SK-N-SH (cell line): ENCODE data around the gene PPIF. TPM values are rescaled to one million over a fixed set of nuclear protein-coding genes. Genes with fewer than 3 reads are reported as not detected.

Source experiments
- CTCF ChIA-PET: fragments of 300-600, 350-600 bp; formaldehyde crosslinking; extraction: SDS; loops from one replicate; lab custom pipeline; 2021; lab: Yijun Ruan, JAX
- POLR2A ChIA-PET: fragments of 350-600 bp; sonication (Branson Sonifier 250); formaldehyde crosslinking; extraction: SDS; loops from one replicate; lab custom pipeline; 2020; ENCODE audit warnings: antibody characterized with exemption, inconsistent platforms; lab: Yijun Ruan, JAX
- DNase-seq: peaks from one replicate; pipeline ENCODE4 v3.0.0; 2012
- H2AFZ ChIP-seq: fragments of 200-600 bp; sonication (generic); 2 replicates; pipeline ENCODE4 v1.8.1; 2016; ENCODE audit warnings: antibody characterized with exemption, mild to moderate bottlenecking, low read depth
- H3F3A ChIP-seq: fragments of 200-600 bp; sonication (generic); replicated peaks from 2 replicates; pipeline ENCODE3; 2016; ENCODE audit warnings: antibody characterized with exemption, mild to moderate bottlenecking; ENCODE audit not compliant: insufficient read depth
- H3K27ac ChIP-seq, 2 experiments: fragments of 200-500 bp in 1 of 2; fragments of 200-600 bp in 1 of 2; sonication (Bioruptor generic) in 1 of 2; sonication (generic), shearing (Covaris generic) in 1 of 2; 2 replicates each; pipeline versions ENCODE4 v1.5.1 to v1.6.1; 2014 to 2016; ENCODE audit warnings: low read depth in 2 of 2, inconsistent platforms in 1 of 2, low read length in 1 of 2, mild to moderate bottlenecking in 1 of 2, mixed read lengths in 1 of 2
- H3K27me3 ChIP-seq: fragments of 200-600 bp; sonication (generic), shearing (Covaris generic); 2 replicates; pipeline ENCODE4 v1.6.1; 2016; ENCODE audit warnings: mixed run types; ENCODE audit not compliant: insufficient read depth
- H3K36me3 ChIP-seq, 2 experiments: fragments of 200-500 bp in 1 of 2; fragments of 200-600 bp in 1 of 2; sonication (Bioruptor generic) in 1 of 2; sonication (generic) in 1 of 2; replicated peaks in 1 of 2; 2 replicates each; pipeline versions ENCODE3 to v1.5.1; 2014 to 2016; ENCODE audit warnings: low read length in 1 of 2, mild to moderate bottlenecking in 1 of 2; ENCODE audit not compliant: insufficient read depth in 2 of 2, control insufficient read depth in 1 of 2
- H3K4me1 ChIP-seq, 2 experiments: fragments of 200-500 bp in 1 of 2; fragments of 200-600 bp in 1 of 2; sonication (Bioruptor generic) in 1 of 2; sonication (generic), shearing (Covaris generic) in 1 of 2; 2 replicates each; pipeline versions ENCODE4 v1.5.1 to v1.6.1; 2014 to 2016; ENCODE audit warnings: low read depth in 1 of 2, low read length in 1 of 2, mixed run types in 1 of 2; ENCODE audit not compliant: insufficient read depth in 2 of 2, control insufficient read depth in 1 of 2
- H3K4me2 ChIP-seq: fragments of 200-600 bp; sonication (generic), shearing (Covaris generic); 2 replicates; pipeline ENCODE4 v1.6.1; 2017; ENCODE audit warnings: mixed run types
- H3K4me3 ChIP-seq, 2 experiments: fragments of 200-500 bp in 1 of 2; fragments of 200-600 bp in 1 of 2; sonication (Bioruptor generic) in 1 of 2; sonication (generic), shearing (Covaris generic) in 1 of 2; 2 replicates each; pipeline versions ENCODE4 v1.5.1 to v1.8.1; 2014 to 2016; ENCODE audit warnings: low read depth in 2 of 2, inconsistent platforms in 1 of 2, low read length in 1 of 2, mild to moderate bottlenecking in 1 of 2, mixed read lengths in 1 of 2, moderate library complexity in 1 of 2
- H3K79me2 ChIP-seq: fragments of 200-600 bp; sonication (generic); 2 replicates; pipeline ENCODE4 v1.8.1; 2017; ENCODE audit warnings: mild to moderate bottlenecking; ENCODE audit not compliant: insufficient read depth
- H3K9ac ChIP-seq: fragments of 200-600 bp; sonication (generic); 2 replicates; pipeline ENCODE4 v1.6.1; 2017; ENCODE audit warnings: mixed run types
- H3K9me2 ChIP-seq: fragments of 200-600 bp; sonication (generic); 2 replicates; pipeline ENCODE4 v1.6.1; 2017; ENCODE audit warnings: mixed run types
- H3K9me3 ChIP-seq: fragments of 200-600 bp; sonication (generic); 2 replicates; pipeline ENCODE4 v1.6.1; 2017; ENCODE audit warnings: mixed run types, mild to moderate bottlenecking, moderate library complexity
- H4K20me1 ChIP-seq: fragments of 200-600 bp; sonication (generic); 2 replicates; pipeline ENCODE4 v1.6.1; 2017; ENCODE audit warnings: mild to moderate bottlenecking, mixed run types; ENCODE audit not compliant: insufficient read depth
- EZH2phosphoT487 ChIP-seq: fragments of 200-600 bp; sonication (generic); IDR thresholded peaks from 2 replicates; pipeline ENCODE4 v1.6.1; 2017; ENCODE audit warnings: low read depth, mixed run types, mild to moderate bottlenecking, antibody characterized with exemption, moderate library complexity, borderline replicate concordance
- FOSL2 ChIP-seq: IDR thresholded peaks from 2 replicates; pipeline ENCODE4 v1.4.0; 2012; ENCODE audit warnings: low read depth, mild to moderate bottlenecking, moderate library complexity, borderline replicate concordance
- GABPA ChIP-seq: IDR thresholded peaks from 2 replicates; pipeline ENCODE4 v1.4.0; 2012; ENCODE audit warnings: low read depth, mild to moderate bottlenecking
- GATA2 ChIP-seq: sonication (generic); formaldehyde crosslinking; IDR thresholded peaks from 2 replicates; pipeline ENCODE4 v1.5.0; 2020; ENCODE audit warnings: mild to moderate bottlenecking, missing genetic modification reagents
- MXI1 ChIP-seq: IDR thresholded peaks from 2 replicates; pipeline ENCODE4 v1.6.1; 2012; ENCODE audit warnings: mild to moderate bottlenecking, low read depth, low read length, improper control_type of control experiment
- NRF1 ChIP-seq: IDR thresholded peaks from 2 replicates; pipeline ENCODE4 v1.6.1; 2012; ENCODE audit warnings: low read depth, mild to moderate bottlenecking, low read length
- SIN3A ChIP-seq: IDR thresholded peaks from 2 replicates; pipeline ENCODE4 v1.6.1; 2012; ENCODE audit warnings: low read depth, mild to moderate bottlenecking, low read length, moderate library complexity, borderline replicate concordance
- TCF12 ChIP-seq: IDR thresholded peaks from 2 replicates; pipeline ENCODE4 v1.4.0; 2012
- YY1 ChIP-seq: IDR thresholded peaks from 2 replicates; pipeline ENCODE4 v1.4.0; 2012; ENCODE audit warnings: low read depth, mild to moderate bottlenecking
- WGBS: methylation state at CpG from one replicate; pipeline ENCODE4 v1.1.6; 2017; ENCODE audit warnings: low lambda C conversion rate; 5-methylcytosine and 5-hydroxymethylcytosine counted together
- polyA plus RNA-seq, 3 experiments: library from polyadenylated mRNA; depleted of rRNA; stranded (reverse); fragments of >200 nt; gene quantifications; 2 replicates each; pipeline ENCODE4 v1.2.3, GENCODE V29; 2012
- TF ChIP-seq, protein P1 (sequence below): fragments of 200-600 bp; sonication (generic); IDR thresholded peaks from 2 replicates; pipeline ENCODE4 v1.6.1; 2017; ENCODE audit warnings: antibody characterized with exemption, mild to moderate bottlenecking, moderate library complexity
- TF ChIP-seq, protein P2 (sequence below): IDR thresholded peaks from 2 replicates; pipeline ENCODE4 v1.4.0; 2012; ENCODE audit warnings: low read depth, borderline replicate concordance
- TF ChIP-seq, protein P3 (sequence below): IDR thresholded peaks from 2 replicates; pipeline ENCODE4 v1.4.0; 2012; ENCODE audit warnings: low read depth
- TF ChIP-seq, protein P4 (sequence below): fragments of 150-350 bp; IDR thresholded peaks from 2 replicates; pipeline ENCODE4 v1.6.1; 2017; ENCODE audit warnings: antibody characterized with exemption, low read length, low read depth, borderline replicate concordance

PPIF gene
- polyA plus RNA-seq, 1 of the 3 experiments (the other 2 are of a cell fraction): 85.9 TPM

DNA sequence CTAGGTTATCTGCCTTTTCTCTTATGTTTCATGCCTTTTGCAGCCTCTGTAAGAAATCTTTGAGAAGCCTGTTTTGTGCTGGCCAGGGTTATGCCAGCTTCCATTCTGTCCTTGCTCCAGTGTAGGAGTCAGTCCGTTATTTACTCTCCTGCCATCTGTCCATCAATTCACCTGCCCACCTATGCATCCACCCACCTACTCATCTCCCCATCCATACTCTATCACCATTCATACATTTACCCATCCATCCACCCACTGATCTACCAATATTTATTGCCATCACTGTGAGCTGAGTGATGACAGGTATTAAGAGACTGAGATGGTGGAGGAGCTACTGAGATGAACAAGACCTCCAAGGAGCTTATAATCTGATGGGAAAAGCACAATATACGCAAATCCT, 12.7 kb upstream of the PPIF start (continued):
- TF ChIP-seq, protein P1, sequence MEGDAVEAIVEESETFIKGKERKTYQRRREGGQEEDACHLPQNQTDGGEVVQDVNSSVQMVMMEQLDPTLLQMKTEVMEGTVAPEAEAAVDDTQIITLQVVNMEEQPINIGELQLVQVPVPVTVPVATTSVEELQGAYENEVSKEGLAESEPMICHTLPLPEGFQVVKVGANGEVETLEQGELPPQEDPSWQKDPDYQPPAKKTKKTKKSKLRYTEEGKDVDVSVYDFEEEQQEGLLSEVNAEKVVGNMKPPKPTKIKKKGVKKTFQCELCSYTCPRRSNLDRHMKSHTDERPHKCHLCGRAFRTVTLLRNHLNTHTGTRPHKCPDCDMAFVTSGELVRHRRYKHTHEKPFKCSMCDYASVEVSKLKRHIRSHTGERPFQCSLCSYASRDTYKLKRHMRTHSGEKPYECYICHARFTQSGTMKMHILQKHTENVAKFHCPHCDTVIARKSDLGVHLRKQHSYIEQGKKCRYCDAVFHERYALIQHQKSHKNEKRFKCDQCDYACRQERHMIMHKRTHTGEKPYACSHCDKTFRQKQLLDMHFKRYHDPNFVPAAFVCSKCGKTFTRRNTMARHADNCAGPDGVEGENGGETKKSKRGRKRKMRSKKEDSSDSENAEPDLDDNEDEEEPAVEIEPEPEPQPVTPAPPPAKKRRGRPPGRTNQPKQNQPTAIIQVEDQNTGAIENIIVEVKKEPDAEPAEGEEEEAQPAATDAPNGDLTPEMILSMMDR: no peak
- TF ChIP-seq EZH2phosphoT487: no peak

DNA sequence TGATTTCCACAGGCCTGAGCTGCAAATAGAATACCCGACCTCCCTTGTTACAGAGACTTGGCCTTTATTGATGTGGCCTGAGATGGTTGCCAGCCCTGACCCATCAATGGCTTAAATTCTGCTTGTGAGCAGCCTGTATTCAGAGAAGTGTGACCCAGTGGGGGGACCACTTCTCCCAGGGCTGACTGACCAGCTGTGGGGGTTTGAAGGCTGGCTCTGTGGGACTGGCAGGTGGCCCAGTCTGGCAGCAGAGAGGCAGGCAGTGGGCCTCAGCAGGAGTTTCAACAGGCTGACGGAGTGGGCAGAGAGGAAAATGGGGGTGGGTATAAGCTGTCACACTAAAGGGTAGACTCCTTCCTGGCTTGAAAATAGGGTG, 12.2 kb upstream of the PPIF start:
- no peak overlapping the region for H3K27ac ChIP-seq
- H3K9ac ChIP-seq: no peak overlapping the region
- H4K20me1 ChIP-seq: no peaks in the 10 kb centered on the region
- no peak overlapping the region for H3K4me2 ChIP-seq
- H3K9me3 ChIP-seq: no peaks in the 10 kb centered on the region
- WGBS: 86% methylated on average over 1 of the region's 2 CpGs
- no peaks in the 10 kb centered on the region for H3K27me3 ChIP-seq
- peaks cover 0 to 9% of the 10 kb centered on the region in 2 experiments; a peak in 2 of 4 replicates for H3K4me1 ChIP-seq
- CTCF ChIA-PET: interaction anchor here (1.8 kb wide), 1 partner anchor 11 kb away, joined by 11 read pairs; the partner anchor contains the start of gene PPIF
- TF ChIP-seq FOSL2 (no peak), SIN3A (no peak), YY1 (no peak), NRF1 (no peak), MXI1 (no peak), TCF12 (no peak), GATA2 (CRISPR knock-in tag) (no peak), GABPA (no peak)
- TF ChIP-seq, protein P2, sequence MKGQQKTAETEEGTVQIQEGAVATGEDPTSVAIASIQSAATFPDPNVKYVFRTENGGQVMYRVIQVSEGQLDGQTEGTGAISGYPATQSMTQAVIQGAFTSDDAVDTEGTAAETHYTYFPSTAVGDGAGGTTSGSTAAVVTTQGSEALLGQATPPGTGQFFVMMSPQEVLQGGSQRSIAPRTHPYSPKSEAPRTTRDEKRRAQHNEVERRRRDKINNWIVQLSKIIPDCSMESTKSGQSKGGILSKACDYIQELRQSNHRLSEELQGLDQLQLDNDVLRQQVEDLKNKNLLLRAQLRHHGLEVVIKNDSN: no peak
- TF ChIP-seq, protein P3, sequence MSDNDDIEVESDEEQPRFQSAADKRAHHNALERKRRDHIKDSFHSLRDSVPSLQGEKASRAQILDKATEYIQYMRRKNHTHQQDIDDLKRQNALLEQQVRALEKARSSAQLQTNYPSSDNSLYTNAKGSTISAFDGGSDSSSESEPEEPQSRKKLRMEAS: no peak
- TF ChIP-seq, protein P4, sequence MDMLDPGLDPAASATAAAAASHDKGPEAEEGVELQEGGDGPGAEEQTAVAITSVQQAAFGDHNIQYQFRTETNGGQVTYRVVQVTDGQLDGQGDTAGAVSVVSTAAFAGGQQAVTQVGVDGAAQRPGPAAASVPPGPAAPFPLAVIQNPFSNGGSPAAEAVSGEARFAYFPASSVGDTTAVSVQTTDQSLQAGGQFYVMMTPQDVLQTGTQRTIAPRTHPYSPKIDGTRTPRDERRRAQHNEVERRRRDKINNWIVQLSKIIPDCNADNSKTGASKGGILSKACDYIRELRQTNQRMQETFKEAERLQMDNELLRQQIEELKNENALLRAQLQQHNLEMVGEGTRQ: no peak
- TF ChIP-seq, all 33 proteins: peak for 0
- no peaks in the 10 kb centered on the region for H3K79me2 ChIP-seq
- H3K9me2 ChIP-seq: no peaks in the 10 kb centered on the region
- H3K36me3 ChIP-seq: no peaks in the 10 kb centered on the region
- H3F3A ChIP-seq: peaks cover 7% of the 10 kb centered on the region
- H3K4me3 ChIP-seq: no peak overlapping the region
- DNase-seq: no peak
- no peak overlapping the region for H2AFZ ChIP-seq
- POLR2A ChIA-PET: no interaction called here
